ENCODE results near the gene KCTD11.

DNA sequence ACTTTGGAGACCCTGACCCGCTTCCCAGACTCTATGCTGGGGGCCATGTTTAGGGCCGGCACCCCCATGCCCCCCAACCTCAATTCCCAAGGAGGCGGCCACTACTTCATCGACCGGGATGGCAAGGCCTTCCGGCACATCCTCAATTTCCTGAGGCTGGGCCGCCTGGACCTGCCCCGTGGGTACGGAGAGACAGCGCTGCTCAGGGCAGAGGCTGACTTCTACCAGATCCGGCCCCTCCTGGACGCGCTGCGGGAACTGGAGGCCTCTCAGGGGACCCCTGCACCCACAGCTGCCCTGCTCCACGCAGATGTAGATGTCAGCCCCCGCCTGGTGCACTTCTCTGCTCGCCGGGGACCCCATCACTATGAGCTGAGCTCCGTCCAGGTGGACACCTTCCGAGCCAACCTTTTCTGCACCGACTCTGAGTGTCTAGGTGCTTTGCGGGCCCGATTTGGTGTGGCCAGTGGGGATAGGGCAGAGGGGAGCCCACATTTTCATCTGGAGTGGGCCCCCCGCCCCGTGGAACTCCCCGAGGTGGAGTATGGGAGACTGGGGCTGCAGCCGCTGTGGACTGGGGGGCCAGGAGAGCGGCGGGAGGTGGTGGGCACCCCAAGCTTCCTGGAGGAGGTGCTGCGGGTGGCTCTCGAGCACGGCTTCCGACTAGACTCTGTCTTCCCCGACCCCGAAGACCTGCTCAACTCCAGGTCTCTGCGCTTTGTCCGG, 1.1 kb downstream of the KCTD11 start:
- TF ChIP-seq POLR2AphosphoS5 (IDR thresholded peaks at IDR 0.05; ENCODE audit: low read depth, low read length) (no peak), EZH2phosphoT487 (IDR thresholded peaks at IDR 0.05; ENCODE audit: borderline replicate concordance) (no peak), CEBPB (IDR thresholded peaks at IDR 0.05; ENCODE audit: low read depth) (no peak), EZH2 (IDR thresholded peaks at IDR 0.05) (no peak)
- TF ChIP-seq, protein P1, sequence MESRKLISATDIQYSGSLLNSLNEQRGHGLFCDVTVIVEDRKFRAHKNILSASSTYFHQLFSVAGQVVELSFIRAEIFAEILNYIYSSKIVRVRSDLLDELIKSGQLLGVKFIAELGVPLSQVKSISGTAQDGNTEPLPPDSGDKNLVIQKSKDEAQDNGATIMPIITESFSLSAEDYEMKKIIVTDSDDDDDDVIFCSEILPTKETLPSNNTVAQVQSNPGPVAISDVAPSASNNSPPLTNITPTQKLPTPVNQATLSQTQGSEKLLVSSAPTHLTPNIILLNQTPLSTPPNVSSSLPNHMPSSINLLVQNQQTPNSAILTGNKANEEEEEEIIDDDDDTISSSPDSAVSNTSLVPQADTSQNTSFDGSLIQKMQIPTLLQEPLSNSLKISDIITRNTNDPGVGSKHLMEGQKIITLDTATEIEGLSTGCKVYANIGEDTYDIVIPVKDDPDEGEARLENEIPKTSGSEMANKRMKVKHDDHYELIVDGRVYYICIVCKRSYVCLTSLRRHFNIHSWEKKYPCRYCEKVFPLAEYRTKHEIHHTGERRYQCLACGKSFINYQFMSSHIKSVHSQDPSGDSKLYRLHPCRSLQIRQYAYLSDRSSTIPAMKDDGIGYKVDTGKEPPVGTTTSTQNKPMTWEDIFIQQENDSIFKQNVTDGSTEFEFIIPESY (IDR thresholded peaks at IDR 0.05; ENCODE audit: extremely low read depth, insufficient replicate concordance, low read length) = no peak
